AG09309 (cell line): ENCODE measurements around the gene SSC5D.
"Not testable (repeated sequence)": the region's sequence is repeated elsewhere in the genome, so short reads cannot be mapped to it uniquely, and the experiment has no call there.

ENCODE experiments used
- DNase-seq: peaks from one replicate; pipeline ENCODE4 v3.0.0-alpha.2; 2010; ENCODE audit warnings: low read depth
- H3K4me3 ChIP-seq: 2 replicates; pipeline ENCODE4 v1.5.1; 2011; ENCODE audit warnings: mild to moderate bottlenecking, low read depth, low read length, moderate library complexity; ENCODE audit not compliant: control insufficient read depth
- CTCF ChIP-seq: IDR thresholded peaks from 2 replicates; pipeline ENCODE4 v1.5.1; 2011; ENCODE audit warnings: mild to moderate bottlenecking, low read depth, low read length, inconsistent platforms; ENCODE audit not compliant: insufficient read depth, control insufficient read depth; ENCODE audit errors: missing control alignments

The SSC5D gene

GRCh38 chr19:55494172-55494761, 6.0 kb downstream of the SSC5D start:
- no peak for DNase-seq

GRCh38 chr19:55495646-55496349, 7.6 kb downstream of the SSC5D start:
- no peak for DNase-seq
- H3K4me3 ChIP-seq: no peak overlapping the region
- no peak for TF ChIP-seq CTCF

More at GRCh38 chr19:55494172-55494761, 6.0 kb downstream of the SSC5D start:
- TF ChIP-seq CTCF: no peak
- H3K4me3 ChIP-seq: peak overlapping the region; percentile 50

- not testable (repeated sequence) for H3K4me3 ChIP-seq, DNase-seq
These were observed 8.6 kb downstream of the SSC5D start for GRCh38 chr19:55496820-55497219.

GRCh38 chr19:55497763-55498162, 9.5 kb downstream of the SSC5D start:
- no peak for DNase-seq
- no peak for TF ChIP-seq CTCF
- no peak overlapping the region for H3K4me3 ChIP-seq

- no peak overlapping the region for H3K4me3 ChIP-seq
- no peak for DNase-seq
- TF ChIP-seq CTCF: no peak
These were observed 10.1 kb downstream of the SSC5D start for GRCh38 chr19:55498246-55498840.

- DNase-seq: no peak
- no peak overlapping the region for H3K4me3 ChIP-seq
- no peak for TF ChIP-seq CTCF
These were observed 12.2 kb downstream of the SSC5D start for GRCh38 chr19:55500368-55500952.

GRCh38 chr19:55502197-55502952, 14.1 kb downstream of the SSC5D start:
- TF ChIP-seq CTCF: no peak
- DNase-seq: no peak
- no peak overlapping the region for H3K4me3 ChIP-seq
